GM19025 (cell line): ENCODE data around the gene CD63.

ENCODE experiments used
- ATAC-seq: cut with Tn5 transposase; IDR thresholded peaks from one replicate; pipeline ENCODE4 v1.9.1; 2021; ENCODE audit warnings: mild to moderate bottlenecking, low read depth, moderate library complexity; ENCODE audit not compliant: unreplicated experiment

CD63 gene

DNA sequence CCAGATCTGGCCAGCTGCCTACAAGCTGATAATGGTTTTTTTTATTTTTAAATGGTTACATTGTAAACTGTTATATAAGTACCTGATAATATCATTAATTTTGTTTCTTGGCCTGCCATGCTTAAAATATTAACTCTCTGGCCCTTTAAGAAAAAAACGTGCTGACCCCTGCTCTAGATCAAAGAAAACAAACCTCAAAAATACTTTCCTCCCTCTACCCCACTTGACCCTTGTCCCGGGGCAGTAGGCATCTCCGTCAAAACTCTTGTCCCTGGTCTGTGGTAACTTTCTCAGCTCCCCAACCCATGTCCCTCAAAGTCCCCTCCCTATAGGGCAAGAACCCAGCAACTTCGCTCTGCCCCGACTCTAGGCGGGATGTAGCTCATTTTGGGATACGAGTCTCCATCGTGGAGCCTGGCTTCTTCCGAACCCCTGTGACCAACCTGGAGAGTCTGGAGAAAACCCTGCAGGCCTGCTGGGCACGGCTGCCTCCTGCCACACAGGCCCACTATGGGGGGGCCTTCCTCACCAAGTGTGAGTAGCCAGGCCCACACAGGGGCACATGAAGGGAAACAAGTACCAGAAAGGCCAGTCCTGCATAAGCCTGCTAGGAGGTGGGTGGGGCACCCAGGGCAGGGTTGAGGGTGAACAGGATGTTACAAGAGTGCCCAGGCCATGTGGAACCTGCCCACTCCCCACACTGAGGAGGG is 5.1 kb downstream of the CD63 start:
- no peak for ATAC-seq

DNA sequence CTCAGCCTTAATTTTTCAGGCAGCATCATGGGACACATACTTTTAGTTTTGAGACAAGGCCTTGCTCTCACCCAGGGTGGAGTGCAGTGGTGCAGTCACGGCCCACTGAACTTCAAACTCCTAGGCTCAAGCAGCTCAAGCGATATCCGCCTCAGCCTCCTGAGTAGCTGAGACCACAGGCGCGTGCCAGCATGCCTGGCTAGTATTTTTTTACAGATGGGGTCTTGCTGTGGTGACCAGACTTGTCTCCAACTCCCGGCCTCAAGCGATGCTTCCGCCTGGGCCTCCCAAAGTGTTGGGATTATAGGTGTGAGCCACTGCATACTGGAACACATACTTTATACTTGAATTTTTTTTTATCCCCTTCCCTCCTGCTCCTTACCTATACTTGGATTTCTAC is 5.9 kb downstream of the CD63 start:
- no peak for ATAC-seq

DNA sequence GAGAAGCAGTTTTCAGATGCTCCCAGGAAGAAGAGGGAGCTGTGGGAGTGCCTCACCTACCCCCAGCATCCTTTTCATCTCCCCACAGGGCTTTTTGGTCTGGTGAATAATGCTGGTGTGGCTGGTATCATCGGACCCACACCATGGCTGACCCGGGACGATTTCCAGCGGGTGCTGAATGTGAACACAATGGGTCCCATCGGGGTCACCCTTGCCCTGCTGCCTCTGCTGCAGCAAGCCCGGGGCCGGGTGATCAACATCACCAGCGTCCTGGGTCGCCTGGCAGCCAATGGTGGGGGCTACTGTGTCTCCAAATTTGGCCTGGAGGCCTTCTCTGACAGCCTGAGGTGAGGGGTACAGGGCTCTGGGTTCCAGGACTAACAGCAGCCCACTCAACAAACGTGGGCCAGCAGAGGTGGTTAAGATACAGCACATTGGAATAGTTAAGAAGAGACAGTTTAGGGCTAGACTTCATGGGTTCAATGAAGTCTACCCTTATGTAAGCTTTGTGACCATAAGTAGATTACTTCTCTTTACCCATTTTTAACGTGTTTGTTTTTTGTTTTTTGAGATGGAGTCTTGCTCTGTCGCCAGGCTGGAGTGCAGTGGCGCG is 7.1 kb downstream of the CD63 start:
- ATAC-seq, result no peak

DNA sequence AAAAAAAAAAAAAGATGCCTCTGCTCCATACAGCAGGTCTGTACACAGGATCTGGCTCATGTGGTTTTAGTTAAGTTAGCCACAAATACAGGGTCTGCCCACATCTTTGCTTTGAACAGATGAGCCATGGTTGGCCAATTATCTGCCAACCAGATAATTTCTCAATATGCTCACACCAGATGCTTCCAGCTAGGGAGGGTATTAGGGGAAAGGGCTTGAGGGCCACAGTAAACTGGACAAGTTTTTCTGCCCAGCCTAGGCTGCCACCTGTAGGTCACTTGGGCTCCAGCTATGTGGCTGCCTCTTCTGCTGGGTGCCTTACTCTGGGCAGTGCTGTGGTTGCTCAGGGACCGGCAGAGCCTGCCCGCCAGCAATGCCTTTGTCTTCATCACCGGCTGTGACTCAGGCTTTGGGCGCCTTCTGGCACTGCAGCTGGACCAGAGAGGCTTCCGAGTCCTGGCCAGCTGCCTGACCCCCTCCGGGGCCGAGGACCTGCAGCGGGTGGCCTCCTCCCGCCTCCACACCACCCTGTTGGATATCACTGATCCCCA is 7.8 kb downstream of the CD63 start:
- no peak for ATAC-seq

DNA sequence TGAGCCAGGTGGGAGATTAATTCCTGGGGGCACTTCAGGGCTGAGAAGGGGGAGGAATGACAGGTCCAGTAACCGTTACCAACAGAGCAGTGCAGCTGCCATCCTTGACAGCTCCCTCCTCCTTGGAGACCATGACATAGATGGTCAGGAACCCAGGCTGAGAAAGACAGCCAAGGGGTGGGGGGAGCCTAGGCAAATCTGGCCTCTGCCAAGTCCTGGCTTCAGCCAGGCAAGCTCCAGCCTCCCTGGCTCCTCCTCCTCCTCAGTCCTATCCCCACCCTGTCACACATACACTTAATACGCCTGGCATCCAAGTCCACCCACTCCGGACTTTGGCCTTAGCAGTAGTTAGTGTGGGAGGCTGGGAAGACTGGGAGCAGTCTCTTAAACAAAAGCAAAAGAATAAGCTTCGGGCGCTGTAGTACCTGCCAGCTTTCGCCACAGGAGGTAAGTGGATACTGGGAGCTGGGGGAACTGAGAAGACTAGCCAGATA is 8.7 kb downstream of the CD63 start, which contains the start of gene RDH5:
TSS of gene RDH5 (plus strand) at position 323 of the 494 bp plus-strand sequence. CDS start 792 bp downstream, outside the sequence.
- no peak for ATAC-seq

DNA sequence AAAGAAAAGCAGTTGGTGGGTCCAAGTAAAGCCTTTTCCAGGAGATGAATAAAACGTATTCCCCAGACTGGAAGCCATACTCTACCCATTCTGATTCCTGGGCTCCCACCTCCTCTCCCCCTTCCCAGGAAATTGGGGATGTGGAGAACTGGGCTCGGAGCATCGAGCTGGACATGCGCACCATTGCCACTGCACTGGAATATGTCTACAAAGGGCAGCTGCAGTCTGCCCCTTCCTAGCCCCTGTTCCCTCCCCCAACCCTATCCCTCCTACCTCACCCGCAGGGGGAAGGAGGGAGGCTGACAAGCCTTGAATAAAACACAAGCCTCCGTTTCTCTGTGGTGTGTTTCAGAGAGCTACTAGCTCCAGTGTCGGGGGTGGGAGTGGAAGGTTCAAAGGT is 9.4 kb downstream of the CD63 start:
- no peak for ATAC-seq

DNA sequence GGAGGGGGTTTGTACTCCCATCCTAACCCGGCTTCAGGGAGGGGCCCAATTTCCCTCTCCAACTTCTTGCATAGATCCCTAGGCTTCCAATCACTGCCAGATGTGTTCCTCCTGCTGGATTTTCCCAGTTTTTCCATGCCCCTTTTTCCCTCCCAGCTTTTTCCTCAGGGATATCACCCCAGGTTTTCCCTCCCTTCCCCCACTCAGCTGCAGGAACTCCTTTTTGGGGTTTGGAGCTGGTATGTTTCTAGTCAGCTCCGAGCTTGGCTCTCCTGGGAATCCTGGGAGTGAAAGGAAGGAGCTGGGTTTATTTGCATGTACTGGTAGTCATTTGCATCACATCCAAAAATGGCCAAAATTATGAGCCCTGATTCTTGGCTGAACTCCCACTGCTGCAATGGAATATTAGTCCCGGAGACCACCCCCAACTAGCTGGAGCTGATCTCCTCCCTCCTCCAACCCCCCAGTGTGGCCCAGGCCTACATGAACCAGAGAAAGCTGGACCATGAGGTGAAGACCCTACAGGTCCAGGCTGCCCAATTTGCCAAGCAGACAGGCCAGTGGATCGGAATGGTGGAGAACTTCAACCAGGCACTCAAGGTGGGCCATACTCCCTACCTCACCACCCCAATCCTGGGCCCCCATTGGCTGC is 10.1 kb downstream of the CD63 start:
- no peak for ATAC-seq

DNA sequence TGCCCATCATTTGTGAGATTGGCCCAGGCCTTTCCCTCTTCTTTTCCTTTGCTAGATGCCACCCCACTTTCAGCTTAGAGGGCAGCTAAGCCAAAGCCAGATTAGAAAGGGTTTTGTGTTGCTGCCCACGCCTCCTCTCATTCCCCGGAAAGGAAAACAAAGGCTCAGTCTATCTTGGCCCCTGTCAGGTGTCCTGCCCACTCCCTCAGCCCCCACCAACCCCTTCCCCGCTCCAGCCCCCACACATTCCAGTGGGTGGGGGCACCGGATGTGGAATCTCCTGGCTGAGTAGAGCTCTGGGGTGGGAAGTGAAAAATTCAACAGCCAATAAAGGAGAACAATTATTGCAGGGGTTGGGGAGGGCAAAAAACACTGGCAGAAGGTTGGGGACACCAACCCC is 10.8 kb downstream of the CD63 start:
- ATAC-seq, result no peak

DNA sequence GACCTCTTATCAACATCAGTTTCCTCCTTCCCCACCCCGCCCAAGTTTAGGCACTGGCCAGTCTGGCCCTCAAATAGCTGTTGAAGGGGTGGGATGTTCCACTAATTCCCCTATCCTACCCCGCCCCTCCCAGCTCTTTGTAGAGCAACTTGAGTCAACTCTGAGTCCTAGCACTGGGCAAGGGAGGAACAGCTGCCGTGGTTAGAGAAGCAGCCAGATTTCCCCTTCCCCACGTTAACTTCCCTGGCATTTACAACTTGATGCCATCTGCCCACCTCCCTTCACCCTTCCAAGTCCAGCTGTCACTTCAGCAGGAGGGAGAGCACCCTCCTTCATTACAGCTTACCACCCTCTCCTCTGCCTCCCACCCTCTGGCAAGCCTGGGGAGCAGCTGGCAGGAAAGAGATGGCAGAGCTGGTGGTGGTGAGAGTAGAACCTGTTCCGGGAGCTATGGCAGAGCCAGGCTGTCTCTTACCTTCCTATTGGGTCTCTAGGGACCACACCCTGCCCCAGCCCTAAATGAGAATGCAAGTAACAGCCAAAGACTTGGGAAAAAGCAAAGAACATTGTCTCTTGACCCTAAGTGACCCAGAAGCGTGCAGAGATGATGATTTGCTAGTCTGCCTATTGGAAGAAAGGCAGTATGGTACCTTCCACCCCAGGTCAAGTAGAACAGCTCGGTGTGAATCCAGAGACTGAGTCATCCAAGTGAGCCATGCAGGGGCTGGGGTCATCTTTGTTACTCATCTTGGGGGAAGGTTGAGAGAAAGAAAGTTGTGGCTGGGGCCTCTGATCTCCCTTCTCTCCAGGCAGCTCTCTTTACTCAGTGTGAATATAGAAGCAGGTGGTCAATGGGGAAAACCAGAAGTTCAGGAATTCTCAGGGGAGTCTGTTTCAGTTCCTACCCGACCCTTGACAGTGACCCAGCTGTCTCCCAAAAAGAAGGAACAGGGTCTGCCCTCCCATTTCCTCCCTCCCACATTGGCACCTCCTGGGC is 11.5 kb downstream of the CD63 start:
- ATAC-seq, result no peak

DNA sequence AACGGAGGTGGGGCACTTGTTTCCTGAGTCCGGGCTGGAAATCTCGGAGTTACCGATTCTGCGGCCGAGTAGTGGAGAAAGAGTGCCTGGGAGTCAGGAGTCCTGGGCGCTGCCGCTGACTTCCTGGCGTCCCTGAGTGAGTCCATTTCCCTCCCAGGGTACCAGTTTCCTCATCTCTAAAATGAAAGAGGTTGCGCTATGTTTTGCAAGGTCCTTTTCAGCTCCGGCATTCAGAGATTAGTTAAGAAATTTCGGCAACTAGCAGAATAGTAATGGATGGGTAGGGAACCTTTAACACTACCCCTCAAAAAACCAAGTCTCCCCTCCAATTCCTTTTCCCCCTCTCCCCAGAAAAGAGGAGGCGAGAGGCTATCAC is 12.2 kb downstream of the CD63 start:
- no peak for ATAC-seq

DNA sequence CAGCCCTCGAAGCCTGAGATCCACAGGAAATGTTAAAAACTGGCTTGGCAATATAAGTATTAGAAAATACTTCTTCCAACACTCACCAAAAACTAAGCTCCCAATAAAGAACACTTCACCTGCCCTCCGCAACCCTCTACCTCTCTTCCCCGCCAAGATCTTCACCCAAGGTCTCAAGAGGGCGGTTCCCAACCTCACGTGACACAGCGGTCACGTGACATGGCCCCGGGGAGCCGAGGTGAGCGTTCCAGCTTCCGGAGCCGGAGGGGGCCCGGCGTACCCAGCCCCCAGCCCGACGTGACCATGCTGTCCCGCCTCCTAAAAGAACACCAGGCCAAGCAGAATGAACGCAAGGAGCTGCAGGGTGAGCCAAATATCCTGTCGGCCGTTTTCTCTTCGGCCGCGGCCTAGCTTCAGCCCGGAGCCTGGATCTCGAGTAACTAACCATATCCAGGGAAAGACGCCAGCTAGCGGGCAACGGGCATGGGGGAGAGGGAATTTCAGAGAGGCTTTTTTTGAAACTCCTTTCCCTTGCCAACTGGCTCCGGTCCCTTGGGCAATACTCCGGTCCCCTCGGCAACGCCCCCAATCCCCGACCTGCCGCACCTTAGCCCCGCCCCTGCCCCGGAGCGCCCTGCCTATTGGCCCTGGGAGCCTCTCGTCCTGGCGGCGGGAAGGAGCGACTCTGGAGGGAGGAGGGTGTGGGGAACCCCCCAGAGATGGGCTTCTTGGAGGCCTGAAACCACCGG is 12.8 kb downstream of the CD63 start, which contains the start of gene BLOC1S1:
TSS of gene BLOC1S1 (plus strand) at position 214 of the 749 bp plus-strand sequence. CDS start at position 220, 6 bp downstream.
- peak; percentile 76 for ATAC-seq

DNA sequence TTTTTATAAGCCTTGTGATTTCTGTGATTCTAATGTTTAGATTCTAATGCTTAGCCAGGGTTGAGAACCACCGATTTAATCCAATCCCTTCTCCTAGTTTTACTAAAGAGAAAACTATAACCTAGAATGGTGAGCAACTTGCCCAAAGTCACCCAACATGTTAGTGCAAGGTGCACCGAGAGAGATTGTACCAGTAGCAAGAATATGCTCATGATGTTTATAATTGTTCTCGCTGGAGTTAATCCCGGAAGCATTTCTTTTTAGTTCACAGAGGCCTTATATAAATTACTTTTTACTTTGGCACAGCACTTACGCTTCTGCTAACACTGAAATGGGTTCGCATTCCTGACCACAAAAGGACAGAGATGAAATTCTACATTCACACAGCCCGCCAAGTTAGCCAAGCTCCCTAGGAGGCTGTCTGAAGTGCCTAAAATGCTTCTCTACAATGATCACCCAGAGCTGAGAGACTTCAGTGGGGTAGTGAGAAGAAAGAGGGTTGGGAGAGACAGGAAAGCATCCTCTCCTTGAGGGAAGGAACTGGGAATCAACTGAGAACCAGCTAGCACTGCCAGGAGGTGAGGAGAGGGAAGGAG is 13.5 kb downstream of the CD63 start:
- no peak for ATAC-seq

DNA sequence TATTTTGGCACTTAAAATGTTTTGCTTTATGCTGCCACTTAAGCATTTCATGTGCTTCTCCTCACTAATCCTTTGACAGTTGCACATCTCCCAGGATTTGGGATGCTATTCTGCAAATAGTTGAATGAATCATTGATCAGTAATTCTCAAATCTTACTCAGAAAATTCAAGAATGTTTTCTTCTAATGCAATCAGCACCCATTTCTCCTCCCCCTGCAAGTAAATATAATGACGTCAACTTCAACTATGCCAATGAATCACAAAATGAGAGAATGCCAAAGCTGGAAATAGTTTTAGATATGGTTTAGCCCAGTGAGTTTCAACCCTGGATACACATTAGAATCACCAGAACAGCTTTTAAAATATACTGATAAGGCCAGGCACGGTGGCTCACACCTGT is 15.1 kb downstream of the CD63 start:
- no peak for ATAC-seq

DNA sequence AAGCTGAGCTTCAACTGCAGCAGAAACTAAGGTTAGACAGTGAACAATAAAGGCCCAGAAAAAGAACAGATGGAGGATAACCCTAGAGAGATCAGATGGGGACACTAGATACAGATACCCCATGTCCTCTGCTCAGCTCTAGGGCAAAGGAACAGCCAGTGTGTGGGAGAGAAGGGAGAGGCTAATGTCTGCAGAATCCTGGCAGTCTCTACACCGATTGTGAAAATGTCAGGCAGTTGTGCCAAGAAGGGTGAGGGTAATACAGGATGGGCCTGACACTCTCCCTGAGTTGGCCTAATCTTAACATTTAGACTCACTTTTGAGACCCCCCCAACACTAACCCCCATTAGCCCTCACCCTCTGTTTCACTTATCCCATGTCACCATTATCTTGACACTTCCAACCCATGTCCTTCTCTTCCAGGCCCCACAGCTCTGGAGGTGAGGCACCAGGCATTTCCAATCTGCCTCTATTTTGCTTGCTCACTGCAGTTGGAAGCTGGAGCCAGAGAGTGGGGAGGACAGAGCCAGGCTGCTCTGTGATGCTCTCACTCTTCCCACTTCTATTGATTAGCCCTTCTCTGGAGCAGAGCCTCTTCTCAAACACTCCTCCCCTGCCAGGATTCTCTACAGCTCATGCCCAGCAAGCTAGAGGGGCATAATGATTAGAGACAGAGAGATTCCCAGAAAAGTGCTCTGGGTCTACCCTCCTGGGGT is 16.0 kb downstream of the CD63 start:
- ATAC-seq, result no peak

DNA sequence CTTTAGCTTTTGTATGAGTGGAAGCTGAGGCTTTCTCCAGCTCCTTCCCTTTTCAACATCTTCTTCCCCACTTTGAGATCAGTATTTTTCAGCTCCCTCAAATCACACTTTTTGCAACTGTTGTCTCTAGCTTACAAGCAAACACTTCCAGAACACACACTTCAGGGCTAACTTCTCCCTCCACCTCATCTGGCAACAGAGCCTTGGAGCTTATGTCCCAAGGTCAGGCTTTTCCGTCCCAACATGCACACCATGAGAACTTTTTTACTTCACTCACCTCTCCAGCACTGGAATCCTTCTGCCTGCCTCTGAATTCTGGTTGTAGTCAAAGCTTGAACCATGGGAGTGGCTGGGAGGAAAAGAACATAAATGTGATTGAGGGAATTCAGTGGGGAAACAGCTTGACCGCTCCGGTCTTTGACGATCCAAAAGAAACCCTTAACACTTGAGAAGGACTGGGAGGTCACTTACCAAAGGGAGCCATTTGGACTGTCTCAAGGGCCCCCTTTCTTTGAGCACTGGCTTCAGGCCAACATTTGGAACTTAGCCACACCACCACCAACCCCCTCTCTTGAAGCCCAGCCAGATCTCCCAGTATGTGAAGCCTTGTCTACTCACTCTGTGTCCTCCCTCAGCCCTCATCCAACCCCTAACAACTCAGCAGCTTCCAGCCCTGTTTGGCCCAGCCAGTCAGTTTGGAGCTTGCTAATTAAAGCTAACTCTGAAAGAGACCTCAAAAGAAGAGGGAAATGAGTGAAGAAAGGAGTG is 16.8 kb downstream of the CD63 start:
- ATAC-seq, result no peak

DNA sequence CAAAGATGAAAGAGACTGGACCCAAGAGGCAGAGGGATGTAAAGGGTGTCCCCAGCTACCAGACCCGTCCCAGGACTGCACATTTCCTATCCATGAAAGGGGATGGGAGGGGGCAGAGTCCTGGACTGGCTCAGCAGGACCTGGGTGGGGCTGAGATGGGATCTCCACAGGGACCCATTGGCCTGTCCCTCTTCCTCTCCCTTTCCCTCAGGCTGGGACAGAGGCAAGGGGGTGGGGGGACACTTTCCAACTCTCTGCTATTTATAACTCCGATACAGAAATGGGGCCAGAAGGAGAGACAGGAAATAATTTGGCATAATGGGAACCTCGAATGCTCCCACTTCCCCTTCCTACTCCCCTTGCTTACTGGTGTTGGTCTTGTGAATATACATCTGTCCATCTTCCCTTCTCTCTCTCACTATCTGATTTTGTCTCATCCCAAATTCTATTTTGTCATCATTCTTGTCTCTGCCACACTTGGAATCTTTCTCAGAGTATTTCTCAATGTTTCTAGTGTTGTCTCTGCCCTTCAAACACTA is 20.0 kb downstream of the CD63 start:
- ATAC-seq, result no peak
